Testis (tissue), 3 donors: ENCODE data around the gene FXYD2. TPM values are rescaled to one million over a fixed set of nuclear protein-coding genes. Genes with fewer than 3 reads are reported as not detected.

Experiments
- DNase-seq: peaks from one replicate; pipeline ENCODE4 v3.0.0-alpha.2; 2019
- H3K27ac ChIP-seq, 2 donors: fragments of 200-600 bp; sonication (generic); one replicate each; pipeline ENCODE4 v1.5.1; 2019
- H3K27me3 ChIP-seq: fragments of 200-600 bp; sonication (generic); one replicate; pipeline ENCODE4 v1.5.1; 2019
- H3K36me3 ChIP-seq: fragments of 200-600 bp; sonication (generic); one replicate; pipeline ENCODE4 v1.5.1; 2017; ENCODE audit warnings: low read depth; ENCODE audit errors: missing control alignments
- H3K4me1 ChIP-seq: fragments of 200-600 bp; sonication (generic); one replicate; pipeline ENCODE4 v1.5.1; 2019
- H3K4me3 ChIP-seq, 2 donors: fragments of 200-600 bp; sonication (generic); one replicate each; pipeline ENCODE4 v1.5.1; 2017 to 2019
- H3K9me3 ChIP-seq: fragments of 200-600 bp; sonication (generic); one replicate; pipeline ENCODE4 v1.5.1; 2017
- POLR2A ChIP-seq: fragments of 450-650 bp; IDR thresholded peaks from one replicate; pipeline ENCODE4 v1.6.1; 2017; ENCODE audit warnings: antibody characterized with exemption, mild to moderate bottlenecking, moderate library complexity
- WGBS, 2 donors: methylation state at CpG; one replicate each; pipeline ENCODE4 v1.1.5; 2018; 5-methylcytosine and 5-hydroxymethylcytosine counted together
- intact Hi-C: fragments of 100-400 bp; cut with DNase I; formaldehyde crosslinking; loops from one replicate; pipeline ENCODE4 v1.15.1; 2023; ENCODE audit warnings: low total_unique reads
- polyA plus RNA-seq: library from polyadenylated mRNA; stranded (reverse); fragments of 350-450 nt; fragmentation: Illumina TruSeq; extraction: RNeasy Lipid Tissue Mini Kit (QIAGEN cat#74804); gene quantifications from one replicate; pipeline ENCODE4 v1.2.3, GENCODE V29; 2014; ENCODE audit warnings: low read depth, low replicate concordance; ENCODE audit not compliant: insufficient read depth
- total RNA-seq, 2 donors: library from RNA; depleted of rRNA; stranded (reverse); fragments of >200 nt; gene quantifications; one replicate each; pipeline ENCODE4 v1.2.3, GENCODE V29; 2016
- TF ChIP-seq, protein P1 (sequence below), 3 experiments: fragments of 450-650 bp in 2 of 3; fragments of 200-600 bp in 1 of 3; sonication (generic) in 1 of 3; IDR thresholded peaks; one replicate each; pipeline ENCODE4 v1.5.1; 2016 to 2019; ENCODE audit warnings: antibody characterized with exemption in 3 of 3, mild to moderate bottlenecking in 2 of 3, moderate library complexity in 1 of 3

The FXYD2 gene
- total and polyA plus RNA-seq, 3 donors from 2014 or later: 5.3 to 8.3 (median 7.6) TPM

DNA sequence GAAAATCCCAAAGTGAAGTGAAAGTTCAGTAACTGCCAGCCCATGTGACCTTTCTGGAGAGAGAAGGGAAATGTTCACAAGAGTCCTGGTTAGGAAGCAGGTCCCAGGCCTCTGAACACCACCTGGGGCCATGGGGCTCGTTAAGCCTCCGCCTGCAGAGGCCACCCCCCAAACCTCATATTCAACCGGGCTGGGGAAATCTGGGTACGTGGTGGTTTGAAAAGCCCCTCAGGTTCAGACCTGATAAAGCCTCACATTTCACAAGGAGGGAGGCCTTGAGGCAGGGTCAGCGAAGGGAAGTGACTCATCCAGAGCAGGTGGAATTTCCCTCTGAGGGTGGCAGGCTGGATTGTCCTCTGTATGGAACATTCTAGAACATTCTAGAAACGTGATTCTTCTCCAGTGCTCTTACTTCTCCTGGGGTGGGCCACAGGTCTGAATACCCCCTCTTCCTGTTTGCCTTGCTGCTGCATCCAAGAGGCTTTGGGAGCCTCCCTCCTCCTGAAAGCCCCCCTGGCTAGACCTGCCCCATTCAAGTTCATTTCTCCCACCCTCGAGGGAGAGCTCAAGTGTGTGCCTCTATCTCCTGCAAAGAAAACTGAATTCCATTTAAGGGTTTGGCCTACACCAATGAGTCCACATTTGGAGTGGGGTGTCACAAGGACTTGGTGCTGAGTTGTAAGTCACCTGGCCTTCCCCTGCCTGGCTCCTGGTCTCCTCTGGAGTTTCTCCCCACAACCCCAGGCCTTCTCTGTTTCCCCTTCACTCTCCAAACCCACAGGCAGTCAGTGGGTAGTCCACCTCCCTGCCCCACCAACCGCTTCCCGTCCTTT lies 6.3 kb downstream of the FXYD2 start:
- WGBS, 2 donors: 58% methylated on average over 9 of the region's 9 CpGs
- Histone ChIP-seq H3K4me3 (no peak overlapping the region), H3K27me3 (no peaks in the 10 kb centered on the region), H3K27ac (no peak overlapping the region), H3K4me1 (peaks cover 28% of the 10 kb centered on the region), H3K36me3 (no peaks in the 10 kb centered on the region), H3K9me3 (no peaks in the 10 kb centered on the region)
- no peak for DNase-seq
- intact Hi-C loops: loop anchor here (5.0 kb wide), 2 partner anchors 376 to 391 kb away; no protein-coding TSS in a partner anchor
- no peak for TF ChIP-seq POLR2A
- TF ChIP-seq, protein P1, sequence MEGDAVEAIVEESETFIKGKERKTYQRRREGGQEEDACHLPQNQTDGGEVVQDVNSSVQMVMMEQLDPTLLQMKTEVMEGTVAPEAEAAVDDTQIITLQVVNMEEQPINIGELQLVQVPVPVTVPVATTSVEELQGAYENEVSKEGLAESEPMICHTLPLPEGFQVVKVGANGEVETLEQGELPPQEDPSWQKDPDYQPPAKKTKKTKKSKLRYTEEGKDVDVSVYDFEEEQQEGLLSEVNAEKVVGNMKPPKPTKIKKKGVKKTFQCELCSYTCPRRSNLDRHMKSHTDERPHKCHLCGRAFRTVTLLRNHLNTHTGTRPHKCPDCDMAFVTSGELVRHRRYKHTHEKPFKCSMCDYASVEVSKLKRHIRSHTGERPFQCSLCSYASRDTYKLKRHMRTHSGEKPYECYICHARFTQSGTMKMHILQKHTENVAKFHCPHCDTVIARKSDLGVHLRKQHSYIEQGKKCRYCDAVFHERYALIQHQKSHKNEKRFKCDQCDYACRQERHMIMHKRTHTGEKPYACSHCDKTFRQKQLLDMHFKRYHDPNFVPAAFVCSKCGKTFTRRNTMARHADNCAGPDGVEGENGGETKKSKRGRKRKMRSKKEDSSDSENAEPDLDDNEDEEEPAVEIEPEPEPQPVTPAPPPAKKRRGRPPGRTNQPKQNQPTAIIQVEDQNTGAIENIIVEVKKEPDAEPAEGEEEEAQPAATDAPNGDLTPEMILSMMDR (IDR thresholded peaks at IDR 0.05): no peak

DNA sequence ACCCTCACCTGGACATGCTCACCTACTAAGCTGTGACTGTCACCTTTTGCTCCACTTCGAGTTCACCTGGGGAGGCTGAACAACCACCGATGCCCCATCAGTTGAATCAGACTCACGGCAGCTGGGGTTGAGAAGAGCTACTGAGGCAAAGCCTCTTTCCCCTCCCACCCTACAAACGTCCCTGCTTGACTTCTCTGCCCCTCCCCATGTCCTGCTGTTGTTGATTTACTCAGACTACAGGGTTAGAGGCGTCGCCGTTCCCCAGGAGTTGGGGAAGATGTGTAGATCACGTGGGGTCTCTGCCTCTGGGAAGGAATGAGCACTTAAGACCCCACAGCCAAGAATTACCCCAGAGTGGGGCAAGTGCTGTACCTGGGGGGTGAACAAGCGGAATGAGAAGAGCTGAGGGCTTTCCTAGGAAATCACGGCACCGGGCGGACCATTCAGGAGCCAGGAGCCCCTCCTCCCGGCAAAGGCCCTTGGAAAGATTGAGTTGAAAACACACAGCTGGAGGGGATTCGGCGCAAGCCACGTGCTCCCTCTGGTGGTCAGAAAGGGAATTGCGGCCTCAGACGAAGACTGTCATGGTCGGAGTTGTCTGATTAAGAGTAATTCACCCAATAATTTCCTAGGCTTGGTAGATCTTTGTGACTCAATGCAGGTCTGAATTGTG lies 7.0 kb downstream of the FXYD2 start:
- no peak overlapping the region for H3K4me3 ChIP-seq
- no peak overlapping the region for H3K27ac ChIP-seq
- peaks cover 28% of the 10 kb centered on the region for H3K4me1 ChIP-seq
- peak; percentile 90 for DNase-seq
- whole genome bisulfite sequencing, 2 donors: 17 to 18% methylated on average over 13 to 19 of the region's 19 CpGs
- intact Hi-C loops: loop anchor here (5.0 kb wide), 2 partner anchors 375 to 390 kb away; no protein-coding TSS in a partner anchor
- TF ChIP-seq, protein P1 (IDR thresholded peaks at IDR 0.05): peak; percentile 99 to 100 (median 100)
- TF ChIP-seq POLR2A: no peak
- no peaks in the 10 kb centered on the region for H3K27me3 ChIP-seq
- H3K9me3 ChIP-seq: no peaks in the 10 kb centered on the region
- no peaks in the 10 kb centered on the region for H3K36me3 ChIP-seq

DNA sequence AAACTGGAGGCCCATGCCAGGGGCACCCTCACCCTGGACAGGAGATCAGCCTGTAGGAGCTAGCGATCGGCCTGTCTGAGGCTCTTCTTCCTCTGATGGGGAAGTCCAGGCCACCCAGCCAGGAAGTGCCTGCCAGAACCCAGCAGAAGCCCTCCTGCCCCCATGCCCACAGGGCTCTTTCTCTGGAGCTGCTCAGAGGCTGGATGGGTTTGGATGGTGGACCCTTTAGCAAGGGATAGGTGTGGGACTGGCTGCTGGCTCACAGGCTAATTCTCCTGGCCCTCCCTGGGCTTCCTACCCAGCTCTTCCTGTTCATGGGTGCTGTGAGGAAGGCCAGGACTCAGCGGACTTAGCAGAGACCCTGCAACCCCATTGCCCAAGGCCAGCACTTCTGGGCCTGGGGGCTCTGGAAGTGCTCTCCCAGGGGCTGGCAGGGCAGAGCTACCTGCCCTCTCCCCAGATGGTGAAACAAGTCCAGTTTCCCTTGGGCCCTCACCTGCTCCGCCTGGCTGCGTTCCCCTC lies 7.6 kb downstream of the FXYD2 start:
- H3K9me3 ChIP-seq: no peaks in the 10 kb centered on the region
- DNase-seq: no peak
- no peak overlapping the region for H3K27ac ChIP-seq
- H3K4me1 ChIP-seq: peaks cover 28% of the 10 kb centered on the region
- intact Hi-C loops: loop anchor here (5.0 kb wide), 2 partner anchors 375 to 390 kb away; no protein-coding TSS in a partner anchor
- no peak for TF ChIP-seq POLR2A
- TF ChIP-seq, protein P1 (IDR thresholded peaks at IDR 0.05): no peak
- no peaks in the 10 kb centered on the region for H3K36me3 ChIP-seq
- no peaks in the 10 kb centered on the region for H3K27me3 ChIP-seq
- H3K4me3 ChIP-seq: no peak overlapping the region
- 92 to 96% methylated on average over 4 to 5 of the region's 5 CpGs for WGBS, 2 donors

DNA sequence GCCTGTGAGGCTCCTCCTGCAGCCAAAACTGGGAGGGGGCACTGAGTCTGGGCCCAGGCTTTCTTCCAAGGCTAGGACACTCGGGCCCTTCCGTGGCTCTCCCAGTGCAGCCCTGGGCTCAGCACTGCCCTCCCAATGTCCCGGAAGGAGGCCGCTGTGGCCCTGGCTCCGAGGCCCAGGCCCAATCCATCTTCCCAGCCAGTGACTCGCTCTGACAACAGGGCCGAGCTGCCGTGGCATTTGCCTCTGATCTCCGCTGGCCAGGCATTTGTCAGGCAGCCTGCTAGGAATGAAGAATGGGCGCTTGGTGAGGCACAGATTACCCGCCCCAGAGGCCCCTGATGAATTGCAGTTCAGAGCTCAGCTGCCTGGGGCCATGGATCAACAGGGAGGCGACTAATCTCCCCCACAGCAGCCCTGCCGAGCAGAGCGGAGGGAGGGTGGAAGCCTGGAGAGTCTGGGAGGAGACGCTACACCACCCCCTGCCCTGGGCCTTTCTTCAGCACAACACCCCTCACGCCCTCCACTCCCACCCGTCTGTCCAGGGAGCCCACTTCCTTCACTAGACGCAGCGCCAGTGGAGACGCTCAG lies 8.3 kb downstream of the FXYD2 start:
- Histone ChIP-seq H3K9me3 (no peaks in the 10 kb centered on the region), H3K36me3 (no peaks in the 10 kb centered on the region), H3K4me3 (no peak overlapping the region), H3K4me1 (peaks cover 28% of the 10 kb centered on the region), H3K27ac (no peak overlapping the region), H3K27me3 (no peaks in the 10 kb centered on the region)
- no peak for TF ChIP-seq POLR2A
- TF ChIP-seq, protein P1 (IDR thresholded peaks at IDR 0.05): no peak
- WGBS, 2 donors: 71 to 78% methylated on average over 4 to 20 of the region's 20 CpGs
- DNase-seq: no peak
- intact Hi-C loops: loop anchor here (5.0 kb wide), 2 partner anchors 374 to 389 kb away; no protein-coding TSS in a partner anchor
